Measurements from ENCODE around the gene NEIL3. TPM values are rescaled to one million over a fixed set of nuclear protein-coding genes. Genes with fewer than 3 reads are reported as not detected.

The NEIL3 gene
- total RNA-seq, 1 experiment from 2014 or later = 6.3 TPM

DNA sequence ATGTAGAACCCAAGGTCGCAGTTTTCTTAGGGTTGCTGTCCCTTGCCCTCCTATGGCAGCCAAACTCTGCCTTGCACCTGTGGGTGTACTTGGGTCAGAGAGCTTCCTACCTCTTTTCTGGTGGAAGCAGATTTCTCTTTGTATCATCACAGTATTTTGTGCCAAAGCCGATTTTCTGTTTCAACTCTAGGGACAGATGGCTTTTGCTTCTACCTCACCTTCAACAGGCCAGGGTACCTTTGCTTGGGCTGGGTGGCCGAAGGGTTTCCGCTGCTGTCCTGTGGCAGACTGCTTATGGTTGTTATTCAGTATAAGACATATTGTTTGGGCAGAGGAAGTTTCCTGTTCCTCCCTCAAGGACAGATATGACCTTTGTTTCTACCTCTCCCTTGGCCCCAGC is 22.4 kb downstream of the NEIL3 start:
- no peak for DNase-seq
- no peaks in the 10 kb centered on the region for H4K20me1 ChIP-seq (ENCODE audit: control insufficient read depth, insufficient read depth, insufficient read length)
- H3K4me1 Mint-ChIP-seq = no peaks in the 10 kb centered on the region
- no peak overlapping the region for H3T11ph ChIP-seq (ENCODE audit: low read length)
- no peak overlapping the region for H3K27ac ChIP-seq (ENCODE audit: insufficient read length, low read depth, low read length)
- H3K79me1 ChIP-seq (ENCODE audit: insufficient read depth, low read depth, low read length, poor library complexity, severe bottlenecking) = peaks cover 3% of the 10 kb centered on the region
- H3K23ac ChIP-seq (ENCODE audit: insufficient read length, low read depth, low read length) = no peak overlapping the region
- H3K4me2 ChIP-seq (ENCODE audit: insufficient read depth, insufficient read length, low read length) = no peak overlapping the region
- H3K14ac ChIP-seq (ENCODE audit: insufficient read depth, low read length) = no peak overlapping the region
- H2BK20ac ChIP-seq (ENCODE audit: low read depth, low read length, poor library complexity, severe bottlenecking) = no peak overlapping the region
- no peak overlapping the region for H2BK12ac ChIP-seq (ENCODE audit: insufficient read length, low read depth, low read length)
- H3K27me3 ChIP-seq (ENCODE audit: insufficient read depth, low read length) = no peaks in the 10 kb centered on the region
- peaks cover 18% of the 10 kb centered on the region in 2 experiments for H3K9me3 Mint-ChIP-seq
- no peak overlapping the region for H3K4me3 Mint-ChIP-seq
- no peak overlapping the region for H3K18ac ChIP-seq (ENCODE audit: insufficient read length, low read depth, low read length)
- H3K27me3 Mint-ChIP-seq (ENCODE audit: low read depth) = no peaks in the 10 kb centered on the region
- no peak overlapping the region for H2AK5ac ChIP-seq (ENCODE audit: insufficient read length, low read length)
- H3K27ac Mint-ChIP-seq = 0 out of 7 replicates have a peak overlapping the region, but pooled peaks of 1 of the 3 experiments have one; percentile 78
- no peak overlapping the region for H2BK120ac ChIP-seq (ENCODE audit: low read depth, low read length, poor library complexity, severe bottlenecking)
- H3K9ac ChIP-seq (ENCODE audit: extremely low read depth, insufficient read length, low read length) = no peak overlapping the region
- H4K91ac ChIP-seq (ENCODE audit: insufficient read length, low read depth, low read length) = no peak overlapping the region
- H2AFZ ChIP-seq (ENCODE audit: low read length) = no peak overlapping the region
- TF ChIP-seq, protein P1, sequence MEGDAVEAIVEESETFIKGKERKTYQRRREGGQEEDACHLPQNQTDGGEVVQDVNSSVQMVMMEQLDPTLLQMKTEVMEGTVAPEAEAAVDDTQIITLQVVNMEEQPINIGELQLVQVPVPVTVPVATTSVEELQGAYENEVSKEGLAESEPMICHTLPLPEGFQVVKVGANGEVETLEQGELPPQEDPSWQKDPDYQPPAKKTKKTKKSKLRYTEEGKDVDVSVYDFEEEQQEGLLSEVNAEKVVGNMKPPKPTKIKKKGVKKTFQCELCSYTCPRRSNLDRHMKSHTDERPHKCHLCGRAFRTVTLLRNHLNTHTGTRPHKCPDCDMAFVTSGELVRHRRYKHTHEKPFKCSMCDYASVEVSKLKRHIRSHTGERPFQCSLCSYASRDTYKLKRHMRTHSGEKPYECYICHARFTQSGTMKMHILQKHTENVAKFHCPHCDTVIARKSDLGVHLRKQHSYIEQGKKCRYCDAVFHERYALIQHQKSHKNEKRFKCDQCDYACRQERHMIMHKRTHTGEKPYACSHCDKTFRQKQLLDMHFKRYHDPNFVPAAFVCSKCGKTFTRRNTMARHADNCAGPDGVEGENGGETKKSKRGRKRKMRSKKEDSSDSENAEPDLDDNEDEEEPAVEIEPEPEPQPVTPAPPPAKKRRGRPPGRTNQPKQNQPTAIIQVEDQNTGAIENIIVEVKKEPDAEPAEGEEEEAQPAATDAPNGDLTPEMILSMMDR (conservative IDR thresholded peaks at IDR 0.05) = no peak
- H3K4me1 ChIP-seq (ENCODE audit: insufficient read depth, low read length) = no peaks in the 10 kb centered on the region
- H4K8ac ChIP-seq (replicated peaks; ENCODE audit: insufficient read length, low read depth, low read length) = no peak overlapping the region
- no CpG with 5 or more reads among the region's 4 CpGs for WGBS (ENCODE audit: extremely low coverage, insufficient read length, low lambda C conversion rate)
- H3K79me2 ChIP-seq (ENCODE audit: insufficient read depth, low read length) = peaks cover 2% of the 10 kb centered on the region; the same call in 1 of the 2 replicates
- peaks cover 24 to 62% (median 39%) of the 10 kb centered on the region in 3 experiments for H3K36me3 Mint-ChIP-seq (ENCODE audit: insufficient read depth in 1 of 3, low read depth in 3 of 3)
- no peak overlapping the region for H3K4ac ChIP-seq (ENCODE audit: low read depth, low read length)
- H4K5ac ChIP-seq (ENCODE audit: insufficient read length, low read depth, low read length) = no peak overlapping the region
- H3K56ac ChIP-seq (ENCODE audit: insufficient read length, low read depth, low read length) = no peak overlapping the region
- H3K23me2 ChIP-seq (ENCODE audit: insufficient read length, low read depth, low read length, poor library complexity, severe bottlenecking) = no peaks in the 10 kb centered on the region
- no peaks in the 10 kb centered on the region for H3K9me3 ChIP-seq (ENCODE audit: control insufficient read depth, low read depth, low read length)
- no peak overlapping the region for H2BK5ac ChIP-seq (ENCODE audit: insufficient read length, low read length)
- H2BK15ac ChIP-seq (ENCODE audit: low read depth, low read length) = no peak overlapping the region

All from H9 (cell line).